ENCODE results near the gene CAMKK2.
"Not testable (repeated sequence)": the region's sequence is repeated elsewhere in the genome, so short reads cannot be mapped to it uniquely, and the experiment has no call there.

CAMKK2 gene
- long read RNA-seq, donor 1, transcript CAMKK2-208 (16 exons, 2,006 nt): major isoform, 7 of 7 reads
- long read RNA-seq, donor 1, partial matches to known transcripts: 0 of 7 reads
- long read RNA-seq, donor 1, other reads (novel, unspliced or antisense): 0 of 7 reads
- long read RNA-seq, donor 2, partial matches to known transcripts: 0 of 2 reads
- long read RNA-seq, donor 2, other reads (novel, unspliced or antisense): 0 of 2 reads
- long read RNA-seq, donor 3, partial matches to known transcripts: 0 of 2 reads
- long read RNA-seq, donor 3, other reads (novel, unspliced or antisense): 0 of 2 reads
- long read RNA-seq, donor 4, partial matches to known transcripts: 0 of 2 reads
- long read RNA-seq, donor 4, other reads (novel, unspliced or antisense): 0 of 2 reads
- long read RNA-seq, donor 5, full-length matches to known transcripts: 5 of 5 reads
- long read RNA-seq, donor 5, partial matches to known transcripts: 0 of 5 reads
- long read RNA-seq, donor 5, other reads (novel, unspliced or antisense): 0 of 5 reads
- long read RNA-seq, donor 6, partial matches to known transcripts: 0 of 3 reads
- long read RNA-seq, donor 6, other reads (novel, unspliced or antisense): 0 of 3 reads
- long read RNA-seq, donor 7, transcript CAMKK2-208 (16 exons, 2,006 nt): major isoform, 7 of 7 reads
- long read RNA-seq, donor 7, partial matches to known transcripts: 0 of 7 reads
- long read RNA-seq, donor 7, other reads (novel, unspliced or antisense): 0 of 7 reads
- long read RNA-seq, donor 8, partial matches to known transcripts: 0 of 5 reads
- long read RNA-seq, donor 8, other reads (novel, unspliced or antisense): 0 of 5 reads

DNA sequence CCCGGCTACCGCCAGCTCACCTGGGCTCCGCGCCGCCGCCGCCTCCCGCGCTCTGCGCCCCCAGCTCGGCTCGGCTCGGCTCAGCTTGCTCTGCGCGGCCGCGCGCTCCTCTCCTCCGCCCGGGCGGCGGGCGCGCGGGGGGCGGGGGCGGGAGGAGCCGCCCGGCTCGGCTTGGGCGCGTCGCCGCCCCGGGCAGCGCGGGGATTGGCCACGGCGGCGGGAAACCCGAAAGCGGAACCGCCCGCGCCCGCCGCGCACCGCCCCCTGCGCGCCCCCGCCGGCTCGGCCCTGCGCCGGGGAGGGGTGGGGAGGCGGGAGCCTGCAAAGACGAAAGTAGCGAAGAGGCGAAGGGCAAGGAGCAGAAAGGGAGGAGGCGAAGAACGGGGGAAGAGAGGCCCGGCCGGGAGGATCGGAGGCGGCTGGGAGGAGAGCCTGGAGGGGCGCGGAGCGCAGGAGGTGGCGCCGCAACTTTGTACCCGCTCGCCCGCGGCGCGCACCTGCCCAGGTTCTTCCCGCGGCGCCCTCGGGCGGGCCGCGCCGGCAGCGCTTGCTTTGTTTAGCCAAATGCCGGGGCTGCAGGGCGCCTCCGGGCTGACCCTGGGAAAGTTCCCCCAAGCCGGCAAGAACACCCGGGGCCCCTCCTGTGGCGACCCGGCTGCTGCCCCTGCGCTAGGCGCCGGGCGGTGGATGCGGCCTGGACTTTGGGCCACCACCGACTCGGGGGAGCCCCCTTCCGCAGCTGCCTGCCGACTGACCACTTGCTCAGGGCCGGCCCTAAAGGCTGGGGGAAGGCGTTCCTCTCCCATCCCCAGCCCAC, at the start of gene CAMKK2:
CAMKK2 (minus strand) TSS at position 92 of the 817 bp plus-strand sequence. CDS start 22,183 bp downstream, outside the sequence.
- peak; percentile 99 for DNase-seq

DNA sequence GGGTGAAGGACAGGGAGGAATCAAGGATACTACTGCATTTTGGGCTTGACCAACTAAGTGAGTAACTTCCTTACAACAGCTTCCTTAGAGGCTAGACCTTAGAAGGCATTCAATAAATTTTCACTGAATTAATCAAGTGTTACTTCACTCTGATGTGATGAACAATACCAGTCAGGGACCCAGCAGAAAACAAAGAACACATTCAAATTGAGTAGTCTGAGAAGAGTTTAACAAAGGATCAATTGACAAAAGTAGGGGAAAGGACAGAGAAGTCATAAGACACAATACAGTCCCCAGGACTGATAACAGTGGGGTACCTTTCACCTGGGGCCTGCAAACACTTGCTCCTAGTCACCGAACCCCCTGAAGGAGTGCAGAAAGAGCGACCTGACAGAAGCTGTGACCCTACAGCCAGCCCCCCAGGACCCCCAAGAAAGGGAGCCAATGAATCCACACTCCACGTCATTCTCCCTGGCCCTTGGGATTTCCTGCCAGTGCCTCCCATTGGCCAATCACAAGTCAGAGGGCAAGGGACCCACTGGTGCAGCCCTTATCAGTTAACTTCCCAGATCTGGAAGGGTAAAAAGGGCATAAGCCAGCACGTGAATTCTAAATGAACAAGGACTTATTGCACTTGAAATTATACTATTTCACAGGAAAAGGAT, 48.8 kb upstream of the CAMKK2 start:
- no peak for DNase-seq

DNA sequence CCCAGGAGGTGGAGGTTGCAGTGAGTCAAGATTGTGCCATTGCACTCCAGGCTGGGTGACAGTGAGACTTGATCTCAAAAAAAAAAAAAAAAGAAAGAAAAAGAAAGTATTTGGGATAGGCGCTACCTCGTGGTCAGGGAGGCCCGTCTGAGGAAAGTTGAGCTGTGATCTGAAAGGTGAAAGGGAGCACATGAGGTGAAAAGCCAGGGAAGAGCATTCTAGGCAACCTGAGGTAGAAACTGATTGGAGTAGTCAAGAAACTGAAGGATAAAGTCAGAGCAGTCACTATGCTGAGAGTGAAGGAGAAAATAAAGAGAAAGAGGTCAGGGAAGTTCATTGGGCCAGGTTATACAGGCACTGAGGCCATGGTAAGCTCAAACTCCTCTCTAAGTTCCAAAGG, 48.0 kb upstream of the CAMKK2 start:
- no peak for DNase-seq

DNA sequence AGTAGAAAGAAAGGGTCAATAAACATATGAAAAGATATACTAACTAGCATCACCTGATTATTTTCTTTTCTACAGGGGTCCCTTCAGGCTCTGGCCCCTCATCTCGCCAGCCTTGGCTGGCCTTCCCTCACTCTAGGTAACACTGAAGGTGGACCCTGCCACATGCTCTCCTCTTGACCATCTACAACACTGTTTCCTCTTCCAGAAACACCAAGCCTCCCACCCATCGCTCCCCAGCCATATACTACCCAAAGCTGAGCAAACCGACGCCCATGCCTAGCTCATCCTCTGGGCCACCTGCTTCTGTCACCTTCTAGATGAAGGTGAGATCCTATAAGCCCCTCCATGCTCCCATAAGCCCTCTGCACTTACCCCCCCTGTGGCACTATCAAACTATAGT, 40.9 kb upstream of the CAMKK2 start:
- no peak for DNase-seq

DNA sequence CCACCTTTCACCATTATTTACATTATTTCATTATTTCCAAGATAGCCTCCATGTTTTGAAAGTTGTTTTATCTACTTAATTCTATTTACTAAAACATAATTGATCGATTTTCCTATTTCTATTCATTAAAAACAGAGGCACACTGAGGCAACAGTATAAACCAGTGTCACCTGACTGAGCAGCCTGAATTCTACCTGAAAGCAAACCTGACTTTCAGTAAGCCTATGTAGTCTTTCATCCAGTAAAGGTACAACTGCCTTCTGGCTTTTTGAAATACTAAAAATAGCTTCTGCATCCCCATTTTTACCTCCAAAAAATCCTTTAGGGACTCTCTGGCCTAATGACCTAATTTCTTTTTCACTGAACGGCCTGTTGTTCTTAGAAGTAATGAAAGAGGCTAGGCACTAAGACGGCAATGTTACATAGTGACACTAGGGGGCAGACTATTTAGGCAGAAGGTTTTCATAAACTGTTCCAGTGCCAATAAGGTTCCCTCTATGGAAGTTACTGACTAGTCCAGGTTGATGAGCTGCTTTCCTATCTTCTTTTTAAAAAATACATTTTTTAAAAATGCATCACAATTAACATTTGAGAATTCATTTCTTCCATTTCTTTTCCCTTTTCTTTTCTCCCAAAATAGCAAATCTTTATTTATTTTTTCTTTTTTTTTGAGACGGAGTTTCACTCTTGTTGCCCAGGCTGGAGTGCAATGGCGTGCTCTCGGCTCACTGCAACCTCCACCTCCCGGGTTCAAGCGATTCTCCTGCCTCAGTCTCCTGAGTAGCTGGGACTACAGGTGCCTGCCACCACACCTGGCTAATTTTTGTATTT, 38.2 kb upstream of the CAMKK2 start:
- DNase-seq: no peak

DNA sequence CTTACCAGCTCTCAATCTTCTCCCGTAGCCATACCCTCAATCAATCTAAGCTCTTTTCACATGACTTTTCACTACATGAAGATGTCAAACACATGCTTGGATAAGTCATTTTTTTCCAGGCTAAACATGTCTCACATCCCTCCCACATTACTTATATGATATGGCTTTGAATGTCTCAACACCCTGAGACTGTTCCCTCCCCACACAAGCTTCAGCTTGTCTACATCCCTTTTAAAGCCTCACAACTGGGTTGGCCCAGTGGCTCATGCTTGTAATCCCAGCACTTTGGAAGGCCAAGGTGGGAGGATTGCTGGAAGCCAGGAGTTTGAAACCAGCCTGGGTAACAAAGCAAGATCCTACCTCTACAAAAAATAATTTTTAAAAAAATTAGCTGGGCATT, 37.2 kb upstream of the CAMKK2 start:
- DNase-seq: no peak

DNA sequence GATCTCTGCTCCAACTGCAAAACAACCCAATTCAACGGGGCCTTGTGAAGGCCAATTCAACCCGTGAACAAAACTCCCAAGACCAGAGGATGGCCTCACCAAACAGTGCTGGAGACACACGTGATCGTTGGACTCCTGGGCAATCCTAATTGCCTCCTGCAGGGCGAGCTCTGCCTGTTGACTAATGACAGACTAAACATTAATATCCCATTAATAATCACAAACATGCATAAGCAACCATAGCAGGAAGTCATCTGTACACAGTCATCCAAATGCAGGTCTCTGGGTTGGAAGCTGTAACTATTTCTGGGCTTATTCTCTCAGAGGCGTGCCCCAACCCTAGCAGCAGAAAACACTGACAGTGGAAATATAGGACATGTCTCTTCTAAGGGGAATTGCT, 34.7 kb upstream of the CAMKK2 start:
- DNase-seq: no peak

DNA sequence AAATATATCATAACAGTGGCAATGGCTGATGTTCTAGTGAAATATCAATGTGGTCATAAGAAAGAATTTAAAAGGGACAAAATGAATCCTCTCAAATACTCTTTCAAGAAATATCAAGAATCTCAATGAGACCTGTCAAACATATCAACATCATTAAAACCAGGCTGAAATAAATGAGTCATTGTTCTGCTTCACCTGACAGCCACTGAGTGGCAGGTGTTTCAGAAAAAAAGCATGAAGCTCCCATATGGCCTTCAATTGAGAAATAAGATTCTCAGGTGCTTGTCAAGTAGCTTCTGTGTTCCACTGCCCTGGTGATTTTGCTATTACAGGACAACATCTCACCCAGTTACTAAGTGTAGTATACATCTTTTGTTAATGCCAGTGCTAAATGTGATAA, 34.2 kb upstream of the CAMKK2 start:
- no peak for DNase-seq

DNA sequence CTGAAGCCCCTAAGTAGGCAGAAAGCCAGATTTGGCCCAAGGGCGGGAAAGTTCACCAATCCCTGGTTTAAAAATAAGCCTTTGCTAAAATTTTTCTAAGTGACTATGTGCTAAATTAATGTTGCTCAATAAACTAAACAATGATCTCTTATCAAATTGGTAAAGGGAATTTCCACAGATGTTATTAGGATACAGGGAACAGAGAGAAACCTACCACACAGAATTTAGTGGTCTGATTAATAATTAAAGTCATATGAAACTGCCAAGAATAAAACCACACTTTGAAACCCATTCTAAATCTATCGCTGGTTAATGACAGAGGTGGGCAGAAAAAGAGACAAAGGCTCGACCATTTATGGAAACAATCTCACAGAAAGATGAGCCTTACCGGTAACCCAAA, 33.7 kb upstream of the CAMKK2 start:
- no peak for DNase-seq

DNA sequence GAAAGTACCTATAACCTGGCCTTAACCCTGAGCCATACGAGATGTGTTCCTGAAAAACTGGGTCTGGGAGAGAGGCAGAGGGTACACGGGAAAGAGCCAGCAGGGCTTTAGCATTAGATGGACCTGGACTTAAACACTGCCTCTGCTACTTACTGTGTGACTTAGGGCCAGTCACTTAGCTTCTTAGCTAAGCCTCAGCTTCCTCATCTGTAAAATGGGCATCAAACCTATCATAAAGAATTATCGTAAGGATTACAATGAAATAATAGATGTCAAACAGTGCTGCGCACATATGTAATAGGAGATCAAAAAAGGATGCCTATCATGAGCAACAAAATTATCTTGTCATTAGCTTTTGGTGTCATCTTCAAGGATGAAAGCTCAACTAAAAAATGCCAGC, 32.1 kb upstream of the CAMKK2 start:
- no peak for DNase-seq

DNA sequence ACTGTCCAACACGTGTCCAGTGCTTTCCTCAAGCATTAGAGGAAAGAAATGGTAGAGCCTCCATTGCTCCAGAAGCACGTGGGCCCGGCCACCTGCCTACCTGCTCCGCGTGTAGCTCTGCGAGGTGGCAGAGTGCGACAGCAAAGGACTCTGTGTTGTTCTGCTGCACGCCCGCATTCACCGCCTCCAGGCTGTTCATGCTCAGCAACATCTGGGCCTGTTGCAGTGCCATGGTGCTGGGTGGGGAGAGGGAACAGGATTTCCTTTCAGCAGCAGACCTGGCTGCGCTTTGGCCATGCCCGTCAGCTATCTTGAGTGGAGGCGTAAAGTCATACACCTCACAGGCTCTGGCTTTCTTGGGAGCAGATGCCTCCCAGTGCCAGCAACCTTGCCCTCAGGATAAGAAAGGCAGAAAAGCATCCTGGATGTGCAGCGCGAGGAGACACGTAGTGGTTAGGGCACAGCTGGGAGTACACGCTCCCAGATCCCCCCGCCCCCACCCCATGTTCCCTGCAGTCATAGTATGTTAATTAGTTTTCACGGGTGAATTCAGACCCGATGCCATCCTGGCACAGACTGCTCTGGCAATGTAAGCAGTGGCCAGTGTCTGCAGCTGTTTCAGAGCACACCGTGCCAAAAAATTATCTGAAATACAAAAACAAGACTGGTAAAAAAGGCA, 30.6 kb upstream of the CAMKK2 start:
- DNase-seq: no peak

DNA sequence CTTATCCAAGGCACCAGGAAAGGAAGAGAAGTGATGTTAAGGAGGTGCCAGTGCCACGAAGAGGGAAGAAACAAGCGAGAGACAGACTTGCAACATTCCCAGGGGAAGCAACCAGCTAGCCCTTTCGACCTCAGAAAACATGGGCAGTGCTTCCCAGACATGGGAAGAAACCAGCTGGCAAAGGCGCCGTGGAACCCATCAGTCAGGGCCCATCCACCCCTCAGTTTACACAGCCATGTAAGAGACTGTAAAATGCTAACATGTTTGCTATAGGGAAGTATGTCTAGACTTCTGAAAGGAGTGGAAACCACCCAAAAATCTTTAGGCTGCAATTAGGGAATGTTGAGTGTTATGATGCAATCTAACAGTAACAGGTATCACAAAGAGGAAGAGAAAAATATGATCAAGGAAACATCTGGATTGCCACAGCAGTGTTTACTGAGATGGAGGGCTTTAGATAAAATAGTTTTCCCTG, 29.4 kb upstream of the CAMKK2 start:
- no peak for DNase-seq

DNA sequence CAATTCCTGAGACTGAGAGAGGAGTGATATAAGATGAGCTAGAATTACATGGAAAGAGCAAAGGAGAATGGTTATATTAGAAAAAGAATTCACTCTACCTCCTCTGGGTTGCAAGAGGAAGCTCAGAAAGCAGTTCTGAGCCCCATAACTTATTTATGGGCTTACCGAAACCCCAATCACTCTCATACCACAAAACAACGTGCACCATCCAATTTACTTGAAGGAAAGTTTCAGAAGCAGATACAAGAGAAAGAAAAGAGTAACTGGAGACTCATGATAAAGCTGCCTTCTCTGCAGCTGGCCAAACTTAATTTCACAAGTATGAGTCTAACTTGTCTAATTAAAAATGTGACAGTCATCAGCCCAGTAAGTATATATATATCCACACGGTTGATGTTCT, 27.4 kb upstream of the CAMKK2 start:
- no peak for DNase-seq

DNA sequence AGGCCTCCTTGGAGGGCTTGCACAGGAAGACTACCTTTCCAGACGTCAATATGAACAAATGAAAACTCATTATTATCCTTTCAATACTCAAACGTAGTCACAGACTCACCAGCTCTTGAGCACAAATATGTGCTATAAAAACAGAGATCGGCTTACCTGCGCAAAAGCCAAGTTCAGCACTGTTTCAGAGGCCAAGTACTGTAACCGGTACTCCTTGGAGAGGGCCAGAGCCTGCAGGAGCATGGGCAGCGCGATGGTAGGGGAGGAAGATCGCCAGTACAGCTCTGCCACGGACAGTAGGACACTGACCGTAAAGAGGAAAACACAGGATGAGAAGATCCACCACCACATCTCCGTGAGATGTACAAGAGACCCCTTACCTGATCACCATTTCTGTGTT, 21.6 kb upstream of the CAMKK2 start:
- DNase-seq: no peak

DNA sequence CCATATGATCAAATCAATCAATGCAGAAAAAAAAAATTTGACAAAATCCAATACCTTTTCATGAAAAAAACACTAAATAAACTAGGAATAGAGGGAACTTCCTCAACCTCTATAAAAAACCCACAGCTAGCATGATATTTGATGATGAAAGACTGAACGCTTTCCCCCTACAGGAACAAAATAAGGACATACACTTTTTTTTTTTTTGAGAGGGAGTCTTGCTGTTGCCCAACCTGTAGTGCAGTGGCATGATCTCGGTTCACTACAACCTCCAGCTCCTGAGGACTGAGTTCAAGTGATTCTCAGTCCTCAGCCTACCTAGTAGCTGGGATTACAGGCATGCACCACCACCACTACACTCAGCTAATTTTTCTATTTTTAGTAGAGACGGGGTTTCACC, 17.9 kb upstream of the CAMKK2 start:
- no peak for DNase-seq

DNA sequence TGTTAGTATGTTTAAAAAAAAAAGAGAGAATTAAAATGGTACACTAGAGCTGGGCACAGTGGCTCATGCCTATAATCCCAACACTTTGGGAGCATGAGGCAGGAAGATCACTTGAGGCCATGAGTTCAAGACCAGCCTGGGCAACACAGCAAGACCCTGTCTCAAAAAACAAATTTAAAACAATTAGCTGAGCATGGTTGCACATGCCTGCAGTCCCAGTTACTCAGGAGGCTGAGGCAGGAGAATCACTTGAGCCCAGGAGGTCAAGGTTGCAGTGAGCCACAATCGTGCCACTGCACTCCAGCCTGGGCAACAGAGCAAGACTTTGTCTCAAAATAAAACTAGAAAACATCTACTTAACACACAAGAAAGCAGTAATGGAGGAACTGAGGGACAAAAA, 13.7 kb upstream of the CAMKK2 start:
- not testable (repeated sequence) for DNase-seq

DNA sequence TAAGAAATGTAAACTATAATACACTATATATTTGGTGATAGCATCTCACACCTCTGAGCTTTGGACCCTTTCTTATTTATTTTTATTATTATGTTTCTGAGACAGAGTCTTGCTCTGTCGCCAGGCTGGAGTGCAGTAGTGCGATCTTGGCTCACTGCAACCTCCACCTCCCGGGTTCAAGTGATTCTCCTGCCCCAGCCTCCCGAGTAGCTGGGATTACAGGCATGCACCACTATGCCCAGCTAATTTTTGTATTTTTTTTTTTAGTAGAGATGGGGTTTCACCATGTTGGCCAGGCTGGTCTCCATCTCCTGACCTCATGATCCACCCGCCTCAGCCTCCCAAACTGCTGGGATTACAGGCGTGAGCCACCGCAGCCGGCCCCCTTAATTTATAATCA, 10.9 kb upstream of the CAMKK2 start:
- DNase-seq: not testable (repeated sequence)

DNA sequence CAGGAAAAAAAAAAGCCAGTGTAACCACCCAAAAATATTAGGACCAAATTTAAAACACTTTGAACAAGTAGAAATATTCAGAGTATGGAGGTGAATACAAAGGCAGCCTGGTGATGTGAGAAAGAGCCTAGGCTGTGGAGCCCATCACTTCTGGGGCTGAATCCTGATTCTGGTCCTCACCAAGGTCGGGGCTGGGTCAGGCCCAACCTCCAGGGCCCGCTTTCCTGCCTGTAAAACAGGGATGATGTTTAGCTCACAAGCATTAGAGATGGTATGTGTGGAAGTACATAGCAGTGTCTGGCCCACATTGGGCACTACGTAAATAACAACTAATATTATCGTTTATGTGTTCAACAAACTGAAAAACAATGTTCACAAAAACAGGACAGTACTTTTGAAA, 7.8 kb upstream of the CAMKK2 start:
- no peak for DNase-seq

DNA sequence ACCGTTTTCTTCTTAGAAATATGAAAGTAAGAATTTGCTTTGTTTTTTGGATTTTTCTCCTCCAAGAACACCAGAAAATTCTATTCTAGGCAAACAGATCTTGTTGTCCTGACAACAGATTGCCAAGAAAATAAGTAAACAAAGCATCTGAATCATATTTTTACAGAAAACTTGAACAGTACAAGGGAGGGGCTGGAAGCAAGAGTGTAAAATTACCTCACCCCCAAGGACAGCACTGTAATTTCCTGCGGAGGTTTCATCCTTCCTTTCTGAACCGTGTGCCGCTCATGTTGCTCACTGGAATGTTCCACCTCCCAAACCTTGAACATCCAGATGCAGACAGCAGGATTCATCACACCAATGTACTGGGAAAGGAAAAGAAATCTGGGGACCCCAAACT, 5.4 kb upstream of the CAMKK2 start:
- DNase-seq: no peak

DNA sequence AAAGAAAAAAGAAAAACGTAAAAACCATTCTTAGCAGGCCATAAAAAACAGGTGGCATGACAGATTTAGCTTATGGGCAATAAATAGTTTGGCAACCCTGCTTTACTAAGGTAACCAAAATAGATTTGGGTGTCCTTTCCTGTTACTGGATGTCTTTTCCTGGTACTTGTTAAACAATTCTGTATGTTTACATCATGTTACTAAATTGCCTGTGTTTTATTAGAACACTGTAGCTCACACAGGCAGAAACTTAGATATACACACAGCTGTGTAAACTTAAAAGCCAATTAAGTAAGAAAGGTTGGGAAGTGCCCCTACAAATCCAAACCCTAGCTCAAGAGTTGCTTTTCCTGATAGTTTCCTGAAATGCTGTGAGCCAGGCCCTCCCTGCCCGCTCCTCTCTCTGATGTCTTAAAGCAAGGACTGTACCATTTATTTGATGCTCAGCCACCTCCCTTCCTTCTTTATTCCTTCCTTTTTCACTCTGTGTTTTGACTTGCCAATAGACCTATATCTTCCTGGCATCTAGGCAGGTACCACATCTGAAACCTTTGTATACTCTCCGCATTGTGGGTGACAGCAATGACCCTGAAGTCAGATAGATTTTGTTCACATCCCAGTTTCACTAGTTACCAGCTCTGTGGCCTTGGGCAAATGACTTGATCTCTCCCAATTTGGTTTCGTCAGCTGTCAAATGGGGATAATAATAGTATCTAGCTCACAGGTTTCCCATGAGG, 3.7 kb upstream of the CAMKK2 start:
- no peak for DNase-seq

All from right kidney (tissue), 9 donors.